Measurements from ENCODE around the gene CASK.
"Not testable (repeated sequence)": the region's sequence is repeated elsewhere in the genome, so short reads cannot be mapped to it uniquely, and the experiment has no call there.

CASK gene

GRCh38 chrX:41734530-41734929 is 188.8 kb downstream of the CASK start:
- no peaks in the 10 kb centered on the region for H3K9me3 ChIP-seq (ENCODE audit: control insufficient read depth in 2 of 2, low read length in 2 of 2)
- H3K27ac ChIP-seq (ENCODE audit: low read length): no peak overlapping the region
- H3K27me3 ChIP-seq (ENCODE audit: control insufficient read depth in 1 of 2, insufficient read depth in 2 of 2, low read length in 2 of 2): peaks cover 0 to 5% of the 10 kb centered on the region in 2 donors
- no peak overlapping the region for H3K9ac ChIP-seq (ENCODE audit: low read length in 2 of 2)
- H3K4me3 ChIP-seq (ENCODE audit: low read length in 2 of 2): no peak overlapping the region
- H3K36me3 ChIP-seq (ENCODE audit: control insufficient read depth in 2 of 2, insufficient read depth in 2 of 2, low read length in 2 of 2): no peaks in the 10 kb centered on the region
- H3K4me1 ChIP-seq (ENCODE audit: control insufficient read depth, insufficient read depth, low read length): peaks cover 2% of the 10 kb centered on the region

- Histone ChIP-seq H3K4me3 (ENCODE audit: low read length in 2 of 2) (no peak overlapping the region), H3K4me1 (ENCODE audit: control insufficient read depth, insufficient read depth, low read length) (peaks cover 2% of the 10 kb centered on the region), H3K27me3 (ENCODE audit: control insufficient read depth in 1 of 2, insufficient read depth in 2 of 2, low read length in 2 of 2) (peaks cover 0 to 5% of the 10 kb centered on the region in 2 donors), H3K9me3 (ENCODE audit: control insufficient read depth in 2 of 2, low read length in 2 of 2) (no peaks in the 10 kb centered on the region), H3K9ac (ENCODE audit: low read length in 2 of 2) (no peak overlapping the region), H3K36me3 (ENCODE audit: control insufficient read depth in 2 of 2, insufficient read depth in 2 of 2, low read length in 2 of 2) (no peaks in the 10 kb centered on the region), H3K27ac (ENCODE audit: low read length) (no peak overlapping the region)
Observed at GRCh38 chrX:41733939-41734338, 189.4 kb downstream of the CASK start.

- Histone ChIP-seq H3K9ac (ENCODE audit: low read length in 2 of 2) (no peak overlapping the region), H3K9me3 (ENCODE audit: control insufficient read depth in 2 of 2, low read length in 2 of 2) (no peaks in the 10 kb centered on the region), H3K36me3 (ENCODE audit: control insufficient read depth in 2 of 2, insufficient read depth in 2 of 2, low read length in 2 of 2) (no peaks in the 10 kb centered on the region), H3K27me3 (ENCODE audit: control insufficient read depth in 1 of 2, insufficient read depth in 2 of 2, low read length in 2 of 2) (peaks cover 0 to 5% of the 10 kb centered on the region in 2 donors), H3K4me1 (ENCODE audit: control insufficient read depth, insufficient read depth, low read length) (peaks cover 2% of the 10 kb centered on the region), H3K4me3 (ENCODE audit: low read length in 2 of 2) (no peak overlapping the region), H3K27ac (ENCODE audit: low read length) (no peak overlapping the region)
Observed at GRCh38 chrX:41732260-41732659, 191.1 kb downstream of the CASK start.

GRCh38 chrX:41730081-41730480 is 193.3 kb downstream of the CASK start:
- peaks cover 2% of the 10 kb centered on the region for H3K4me1 ChIP-seq (ENCODE audit: control insufficient read depth, insufficient read depth, low read length)
- H3K27ac ChIP-seq (ENCODE audit: low read length): no peak overlapping the region
- H3K36me3 ChIP-seq (ENCODE audit: control insufficient read depth in 2 of 2, insufficient read depth in 2 of 2, low read length in 2 of 2): no peaks in the 10 kb centered on the region
- H3K4me3 ChIP-seq (ENCODE audit: low read length in 2 of 2): no peak overlapping the region
- H3K9me3 ChIP-seq (ENCODE audit: control insufficient read depth in 2 of 2, low read length in 2 of 2): no peaks in the 10 kb centered on the region
- peaks cover 0 to 3% of the 10 kb centered on the region in 2 donors for H3K27me3 ChIP-seq (ENCODE audit: control insufficient read depth in 1 of 2, insufficient read depth in 2 of 2, low read length in 2 of 2)
- H3K9ac ChIP-seq (ENCODE audit: low read length in 2 of 2): no peak overlapping the region

GRCh38 chrX:41728125-41728524 is 195.2 kb downstream of the CASK start:
- Histone ChIP-seq H3K36me3 (ENCODE audit: control insufficient read depth in 2 of 2, insufficient read depth in 2 of 2, low read length in 2 of 2) (no peaks in the 10 kb centered on the region), H3K9ac (ENCODE audit: low read length in 2 of 2) (no peak overlapping the region), H3K9me3 (ENCODE audit: control insufficient read depth in 2 of 2, low read length in 2 of 2) (no peaks in the 10 kb centered on the region), H3K27ac (ENCODE audit: low read length) (no peak overlapping the region), H3K4me3 (ENCODE audit: low read length in 2 of 2) (no peak overlapping the region), H3K27me3 (ENCODE audit: control insufficient read depth in 1 of 2, insufficient read depth in 2 of 2, low read length in 2 of 2) (peaks cover 0 to 3% of the 10 kb centered on the region in 2 donors), H3K4me1 (ENCODE audit: control insufficient read depth, insufficient read depth, low read length) (no peaks in the 10 kb centered on the region)

- no peaks in the 10 kb centered on the region for H3K4me1 ChIP-seq (ENCODE audit: control insufficient read depth, insufficient read depth, low read length)
- H3K4me3 ChIP-seq (ENCODE audit: low read length in 2 of 2): no peak within 1 kb of the TSS
- no peak within 1 kb of the TSS for H3K9ac ChIP-seq (ENCODE audit: low read length in 2 of 2)
- H3K27ac ChIP-seq (ENCODE audit: low read length): no peak within 1 kb of the TSS
- peaks cover 0 to 4% of the 10 kb centered on the region in 2 donors for H3K9me3 ChIP-seq (ENCODE audit: control insufficient read depth in 2 of 2, low read length in 2 of 2)
- no peaks in the 10 kb centered on the region for H3K27me3 ChIP-seq (ENCODE audit: control insufficient read depth in 1 of 2, insufficient read depth in 2 of 2, low read length in 2 of 2)
- H3K36me3 ChIP-seq (ENCODE audit: control insufficient read depth in 2 of 2, insufficient read depth in 2 of 2, low read length in 2 of 2): no peaks in the 10 kb centered on the region
Observed at GRCh38 chrX:41723826-41724225, 199.5 kb downstream of the CASK start, which contains the start of gene GPR82. TSS of gene GPR82 (plus strand) at chrX:41724181. CDS start at chrX:41727027, 2,846 bp downstream.

- no peak overlapping the region for H3K27ac ChIP-seq (ENCODE audit: low read length)
- no peaks in the 10 kb centered on the region for H3K36me3 ChIP-seq (ENCODE audit: control insufficient read depth in 2 of 2, insufficient read depth in 2 of 2, low read length in 2 of 2)
- peaks cover 0 to 4% of the 10 kb centered on the region in 2 donors for H3K9me3 ChIP-seq (ENCODE audit: control insufficient read depth in 2 of 2, low read length in 2 of 2)
- H3K4me3 ChIP-seq (ENCODE audit: low read length in 2 of 2): no peak overlapping the region
- peaks cover 0 to under 1% of the 10 kb centered on the region in 2 donors for H3K27me3 ChIP-seq (ENCODE audit: control insufficient read depth in 1 of 2, insufficient read depth in 2 of 2, low read length in 2 of 2)
- H3K9ac ChIP-seq (ENCODE audit: low read length in 2 of 2): no peak overlapping the region
- no peaks in the 10 kb centered on the region for H3K4me1 ChIP-seq (ENCODE audit: control insufficient read depth, insufficient read depth, low read length)
Observed at GRCh38 chrX:41722816-41723618, 200.3 kb downstream of the CASK start.

- Histone ChIP-seq H3K27me3 (ENCODE audit: control insufficient read depth in 1 of 2, insufficient read depth in 2 of 2, low read length in 2 of 2) (peaks cover 0 to 2% of the 10 kb centered on the region in 2 donors), H3K9me3 (ENCODE audit: control insufficient read depth in 2 of 2, low read length in 2 of 2) (peaks cover 0 to 11% of the 10 kb centered on the region in 2 donors), H3K36me3 (ENCODE audit: control insufficient read depth in 2 of 2, insufficient read depth in 2 of 2, low read length in 2 of 2) (no peaks in the 10 kb centered on the region), H3K4me3 (ENCODE audit: low read length in 2 of 2) (no peak overlapping the region), H3K4me1 (ENCODE audit: control insufficient read depth, insufficient read depth, low read length) (no peaks in the 10 kb centered on the region), H3K9ac (ENCODE audit: low read length in 2 of 2) (no peak overlapping the region), H3K27ac (ENCODE audit: low read length) (no peak overlapping the region)
Observed at GRCh38 chrX:41722214-41722613, 201.1 kb downstream of the CASK start.

- no peak overlapping the region for H3K4me3 ChIP-seq (ENCODE audit: low read length in 2 of 2)
- H3K9me3 ChIP-seq (ENCODE audit: control insufficient read depth in 2 of 2, low read length in 2 of 2): peaks cover 0 to 11% of the 10 kb centered on the region in 2 donors
- no peak overlapping the region for H3K27ac ChIP-seq (ENCODE audit: low read length)
- H3K27me3 ChIP-seq (ENCODE audit: control insufficient read depth in 1 of 2, insufficient read depth in 2 of 2, low read length in 2 of 2): peaks cover 0 to 2% of the 10 kb centered on the region in 2 donors
- H3K9ac ChIP-seq (ENCODE audit: low read length in 2 of 2): no peak overlapping the region
- H3K36me3 ChIP-seq (ENCODE audit: control insufficient read depth in 2 of 2, insufficient read depth in 2 of 2, low read length in 2 of 2): no peaks in the 10 kb centered on the region
- no peaks in the 10 kb centered on the region for H3K4me1 ChIP-seq (ENCODE audit: control insufficient read depth, insufficient read depth, low read length)
Observed at GRCh38 chrX:41721590-41721989, 201.8 kb downstream of the CASK start.

GRCh38 chrX:41720125-41720779 is 203.1 kb downstream of the CASK start:
- no peak overlapping the region for H3K27ac ChIP-seq (ENCODE audit: low read length)
- H3K27me3 ChIP-seq (ENCODE audit: control insufficient read depth in 1 of 2, insufficient read depth in 2 of 2, low read length in 2 of 2): peaks cover 0 to 2% of the 10 kb centered on the region in 2 donors
- no peaks in the 10 kb centered on the region for H3K4me1 ChIP-seq (ENCODE audit: control insufficient read depth, insufficient read depth, low read length)
- peaks cover 0 to 14% of the 10 kb centered on the region in 2 donors for H3K9me3 ChIP-seq (ENCODE audit: control insufficient read depth in 2 of 2, low read length in 2 of 2)
- H3K9ac ChIP-seq (ENCODE audit: low read length in 2 of 2): no peak overlapping the region
- no peak overlapping the region for H3K4me3 ChIP-seq (ENCODE audit: low read length in 2 of 2)
- no peaks in the 10 kb centered on the region for H3K36me3 ChIP-seq (ENCODE audit: control insufficient read depth in 2 of 2, insufficient read depth in 2 of 2, low read length in 2 of 2)

- not testable (repeated sequence) for H3K27ac ChIP-seq (ENCODE audit: low read length); H3K27me3 ChIP-seq (ENCODE audit: control insufficient read depth in 1 of 2, insufficient read depth in 2 of 2, low read length in 2 of 2); H3K9ac ChIP-seq (ENCODE audit: low read length in 2 of 2); H3K4me1 ChIP-seq (ENCODE audit: control insufficient read depth, insufficient read depth, low read length); H3K4me3 ChIP-seq (ENCODE audit: low read length in 2 of 2); H3K36me3 ChIP-seq (ENCODE audit: control insufficient read depth in 2 of 2, insufficient read depth in 2 of 2, low read length in 2 of 2)
- peaks cover 0 to 14% of the 10 kb centered on the region in 2 donors for H3K9me3 ChIP-seq (ENCODE audit: control insufficient read depth in 2 of 2, low read length in 2 of 2)
Observed at GRCh38 chrX:41719610-41720009, 203.7 kb downstream of the CASK start.
